Astrocyte (in vitro differentiated cells and primary cell): ENCODE data around the gene GRM4. TPM values are rescaled to one million over a fixed set of nuclear protein-coding genes. Genes with fewer than 3 reads are reported as not detected.

ENCODE experiments used
- DNase-seq: peaks from one replicate; pipeline ENCODE4 v3.0.0-alpha.2; 2010; ENCODE audit warnings: low read depth
- FAIRE-seq: peaks from 2 replicates; lab custom pipeline; 2011; peaks lifted over from hg19 to GRCh38; lab: Jason Lieb, UNC
- H2AFZ ChIP-seq: 2 replicates; pipeline ENCODE4 v1.6.0; 2012; ENCODE audit warnings: low read depth, low read length, inconsistent platforms
- H3K27ac ChIP-seq: 2 replicates; pipeline ENCODE4 v1.5.1; 2011; ENCODE audit warnings: low read depth, low read length, inconsistent platforms
- H3K27me3 ChIP-seq: 2 replicates; pipeline ENCODE4 v1.6.0; 2011; ENCODE audit warnings: low read length, inconsistent platforms; ENCODE audit not compliant: insufficient read depth
- H3K36me3 ChIP-seq: 2 replicates; pipeline ENCODE4 v1.5.1; 2011; ENCODE audit warnings: low read length, inconsistent platforms; ENCODE audit not compliant: insufficient read depth
- H3K4me1 ChIP-seq: 2 replicates; pipeline ENCODE4 v1.5.1; 2011; ENCODE audit warnings: low read length, inconsistent platforms; ENCODE audit not compliant: insufficient read depth
- H3K4me2 ChIP-seq: 2 replicates; pipeline ENCODE4 v1.6.0; 2012; ENCODE audit warnings: low read length, inconsistent platforms
- H3K4me3 ChIP-seq: 2 replicates; pipeline ENCODE4 v1.5.1; 2011; ENCODE audit warnings: low read depth, mild to moderate bottlenecking, low read length, inconsistent platforms; ENCODE audit not compliant: insufficient read depth
- H3K79me2 ChIP-seq: 2 replicates; pipeline ENCODE4 v1.6.0; 2012; ENCODE audit warnings: mild to moderate bottlenecking, low read length, inconsistent platforms; ENCODE audit not compliant: insufficient read depth
- H3K9ac ChIP-seq: 2 replicates; pipeline ENCODE4 v1.6.0; 2012; ENCODE audit warnings: mild to moderate bottlenecking, low read length, inconsistent platforms
- H3K9me3 ChIP-seq: 2 replicates; pipeline ENCODE4 v1.5.1; 2012; ENCODE audit warnings: low read depth, mild to moderate bottlenecking, low read length, inconsistent platforms; ENCODE audit not compliant: insufficient read depth
- H4K20me1 ChIP-seq: 2 replicates; pipeline ENCODE4 v1.6.0; 2012; ENCODE audit warnings: low read length, inconsistent platforms; ENCODE audit not compliant: insufficient read depth
- H3K27ac Mint-ChIP-seq: one replicate; pipeline ENCODE4 v1.8.0; 2021; ENCODE audit warnings: mild to moderate bottlenecking, mixed read lengths; ENCODE audit not compliant: unreplicated experiment
- H3K27me3 Mint-ChIP-seq: one replicate; pipeline ENCODE4 v1.8.0; 2021; ENCODE audit warnings: low read depth, mixed read lengths; ENCODE audit not compliant: unreplicated experiment
- H3K36me3 Mint-ChIP-seq: one replicate; pipeline ENCODE4 v1.8.0; 2021; ENCODE audit warnings: low read depth, mixed read lengths; ENCODE audit not compliant: unreplicated experiment
- H3K4me1 Mint-ChIP-seq: one replicate; pipeline ENCODE4 v1.8.0; 2021; ENCODE audit warnings: low read depth, mixed read lengths; ENCODE audit not compliant: unreplicated experiment
- H3K4me3 Mint-ChIP-seq: one replicate; pipeline ENCODE4 v1.8.0; 2021; ENCODE audit warnings: mild to moderate bottlenecking, moderate library complexity, mixed read lengths; ENCODE audit not compliant: unreplicated experiment
- H3K9me3 Mint-ChIP-seq: one replicate; pipeline ENCODE4 v1.8.0; 2021; ENCODE audit warnings: mild to moderate bottlenecking, mixed read lengths; ENCODE audit not compliant: unreplicated experiment
- CTCF ChIP-seq: IDR thresholded peaks from 2 replicates; pipeline ENCODE4 v1.5.1; 2011; ENCODE audit warnings: low read depth, mild to moderate bottlenecking, inconsistent platforms, low read length, moderate library complexity; ENCODE audit not compliant: insufficient read depth
- EZH2 ChIP-seq: IDR thresholded peaks from 2 replicates; pipeline ENCODE4 v1.6.1; 2012; ENCODE audit warnings: mild to moderate bottlenecking, low read length, inconsistent platforms; ENCODE audit not compliant: insufficient read depth
- total RNA-seq: library from RNA; stranded (reverse); gene quantifications from 2 replicates; pipeline ENCODE4 v1.2.1, GENCODE V29; 2021

The GRM4 gene
- total RNA-seq, 1 donor from 2014 or later = 0.30 TPM

DNA sequence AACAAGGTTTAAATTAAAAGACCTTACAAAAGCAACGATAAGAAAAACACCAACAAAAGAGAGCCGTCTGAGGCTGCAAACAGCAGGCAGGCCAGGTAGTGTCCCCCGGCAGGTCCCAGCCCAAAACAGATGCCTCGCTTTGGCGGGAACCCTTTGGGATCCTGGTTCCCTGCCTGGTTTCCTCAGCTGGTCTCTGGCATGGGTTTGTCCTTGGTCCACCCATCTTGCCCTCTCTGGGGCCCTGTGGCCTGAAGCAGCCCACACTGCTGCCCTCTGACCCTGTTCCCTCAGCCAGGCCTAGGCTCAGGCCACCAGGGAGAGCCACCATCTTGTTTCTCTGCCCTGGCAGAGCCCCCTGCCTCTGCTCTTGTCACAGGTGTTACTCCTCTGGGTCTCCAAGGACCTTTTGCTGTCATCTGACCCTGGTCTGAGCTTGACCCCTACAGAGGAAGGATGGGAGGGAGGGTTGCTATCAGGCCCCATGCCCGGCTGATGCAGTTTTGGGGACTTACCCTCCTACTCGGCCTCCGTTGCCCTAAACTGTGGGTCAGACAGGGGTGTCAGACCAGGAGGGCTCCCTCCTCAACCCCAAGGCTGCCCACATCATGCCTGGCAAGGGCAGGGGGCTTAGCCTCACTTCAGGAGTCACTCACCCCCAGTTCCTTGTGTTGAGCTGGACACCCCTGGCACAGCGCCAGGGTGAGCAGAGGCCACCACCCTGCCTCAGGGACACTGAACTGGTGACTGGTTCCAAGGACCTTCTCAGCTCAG lies 30.6 kb upstream of the GRM4 start:
- no peaks in the 10 kb centered on the region for H3K36me3 Mint-ChIP-seq
- H3K9ac ChIP-seq = no peak overlapping the region
- H3K4me3 ChIP-seq = no peak overlapping the region
- H3K9me3 Mint-ChIP-seq = no peaks in the 10 kb centered on the region
- H3K27ac ChIP-seq = no peak overlapping the region
- no peak overlapping the region for H3K4me3 Mint-ChIP-seq
- H3K4me1 ChIP-seq = no peaks in the 10 kb centered on the region
- H3K27me3 Mint-ChIP-seq = peaks cover 30% of the 10 kb centered on the region
- H3K9me3 ChIP-seq = no peaks in the 10 kb centered on the region
- H3K4me1 Mint-ChIP-seq = no peaks in the 10 kb centered on the region
- H3K79me2 ChIP-seq = no peaks in the 10 kb centered on the region
- DNase-seq = no peak
- no peak overlapping the region for H2AFZ ChIP-seq
- no peaks in the 10 kb centered on the region for H3K27me3 ChIP-seq
- no peaks in the 10 kb centered on the region for H3K36me3 ChIP-seq
- no peaks in the 10 kb centered on the region for H4K20me1 ChIP-seq
- no peak overlapping the region for H3K4me2 ChIP-seq
- H3K27ac Mint-ChIP-seq = no peak overlapping the region
- FAIRE-seq = no peak
- TF ChIP-seq EZH2 (no peak), CTCF (no peak)

GRCh38 chr6:34174846-34175399 lies 29.0 kb upstream of the GRM4 start:
- DNase-seq (no peak), FAIRE-seq (no peak)
- Histone ChIP-seq H3K4me1 (no peaks in the 10 kb centered on the region), H2AFZ (no peak overlapping the region), H3K36me3 (no peaks in the 10 kb centered on the region), H3K9ac (no peak overlapping the region), H3K27ac (no peak overlapping the region), H3K27me3 (no peaks in the 10 kb centered on the region), H3K9me3 (no peaks in the 10 kb centered on the region), H3K4me2 (no peak overlapping the region), H4K20me1 (no peaks in the 10 kb centered on the region), H3K4me3 (no peak overlapping the region), H3K79me2 (no peaks in the 10 kb centered on the region)
- no peak for TF ChIP-seq EZH2
- Mint-ChIP-seq H3K27me3 (peaks cover 26% of the 10 kb centered on the region), H3K36me3 (no peaks in the 10 kb centered on the region), H3K27ac (no peak overlapping the region), H3K9me3 (no peaks in the 10 kb centered on the region), H3K4me3 (no peak overlapping the region), H3K4me1 (no peaks in the 10 kb centered on the region)

GRCh38 chr6:34172961-34173775 lies 27.3 kb upstream of the GRM4 start:
- TF ChIP-seq EZH2 = no peak
- no peak for TF ChIP-seq CTCF
- Histone ChIP-seq H3K4me1 (no peaks in the 10 kb centered on the region), H3K27me3 (no peaks in the 10 kb centered on the region), H3K27ac (no peak overlapping the region), H4K20me1 (no peaks in the 10 kb centered on the region), H3K9ac (no peak overlapping the region), H3K36me3 (no peaks in the 10 kb centered on the region), H3K4me3 (no peak overlapping the region), H2AFZ (no peak overlapping the region), H3K4me2 (no peak overlapping the region), H3K9me3 (no peaks in the 10 kb centered on the region), H3K79me2 (no peaks in the 10 kb centered on the region)
- H3K36me3 Mint-ChIP-seq = no peaks in the 10 kb centered on the region
- H3K27ac Mint-ChIP-seq = no peak overlapping the region
- H3K4me1 Mint-ChIP-seq = no peaks in the 10 kb centered on the region
- peaks cover 19% of the 10 kb centered on the region for H3K27me3 Mint-ChIP-seq
- FAIRE-seq (no peak), DNase-seq (no peak)
- H3K9me3 Mint-ChIP-seq = peaks cover 2% of the 10 kb centered on the region
- no peak overlapping the region for H3K4me3 Mint-ChIP-seq
